ENCODE measurements around the gene PAX8.

DNA sequence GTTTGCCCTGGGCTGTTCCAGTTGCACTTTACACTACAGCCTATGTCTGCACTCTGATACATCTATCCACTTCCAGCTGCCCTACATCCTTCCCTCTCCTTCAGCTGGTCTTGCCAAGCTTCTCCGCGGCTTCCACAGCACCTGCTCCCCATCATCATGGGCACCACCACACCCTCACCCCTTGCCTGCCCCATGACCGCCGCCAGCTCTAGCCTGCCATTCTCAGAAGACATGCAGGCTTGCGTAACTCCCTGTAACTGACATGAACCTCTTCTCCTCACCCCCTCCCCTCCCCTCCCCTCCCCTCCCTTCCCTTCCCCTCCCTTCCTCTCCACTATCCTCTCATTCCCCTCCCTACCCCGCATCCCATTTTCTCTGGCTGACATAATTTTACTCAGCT, 46.0 kb downstream of the PAX8 start:
- TF ChIP-seq, protein P1, sequence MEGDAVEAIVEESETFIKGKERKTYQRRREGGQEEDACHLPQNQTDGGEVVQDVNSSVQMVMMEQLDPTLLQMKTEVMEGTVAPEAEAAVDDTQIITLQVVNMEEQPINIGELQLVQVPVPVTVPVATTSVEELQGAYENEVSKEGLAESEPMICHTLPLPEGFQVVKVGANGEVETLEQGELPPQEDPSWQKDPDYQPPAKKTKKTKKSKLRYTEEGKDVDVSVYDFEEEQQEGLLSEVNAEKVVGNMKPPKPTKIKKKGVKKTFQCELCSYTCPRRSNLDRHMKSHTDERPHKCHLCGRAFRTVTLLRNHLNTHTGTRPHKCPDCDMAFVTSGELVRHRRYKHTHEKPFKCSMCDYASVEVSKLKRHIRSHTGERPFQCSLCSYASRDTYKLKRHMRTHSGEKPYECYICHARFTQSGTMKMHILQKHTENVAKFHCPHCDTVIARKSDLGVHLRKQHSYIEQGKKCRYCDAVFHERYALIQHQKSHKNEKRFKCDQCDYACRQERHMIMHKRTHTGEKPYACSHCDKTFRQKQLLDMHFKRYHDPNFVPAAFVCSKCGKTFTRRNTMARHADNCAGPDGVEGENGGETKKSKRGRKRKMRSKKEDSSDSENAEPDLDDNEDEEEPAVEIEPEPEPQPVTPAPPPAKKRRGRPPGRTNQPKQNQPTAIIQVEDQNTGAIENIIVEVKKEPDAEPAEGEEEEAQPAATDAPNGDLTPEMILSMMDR (conservative IDR thresholded peaks at IDR 0.05; ENCODE audit: low read length), result no peak
- TF ChIP-seq EZH2phosphoT487 (IDR thresholded peaks at IDR 0.05; ENCODE audit: borderline replicate concordance, low read depth, low read length), result no peak
